GM21447 (cell line): ENCODE data around the gene OLFM2.
"Not testable (repeated sequence)": the region's sequence is repeated elsewhere in the genome, so short reads cannot be mapped to it uniquely, and the experiment has no call there.

Experiments
- ATAC-seq: cut with Tn5 transposase; IDR thresholded peaks from one replicate; pipeline ENCODE4 v1.9.1; 2021; ENCODE audit not compliant: unreplicated experiment

The OLFM2 gene

DNA sequence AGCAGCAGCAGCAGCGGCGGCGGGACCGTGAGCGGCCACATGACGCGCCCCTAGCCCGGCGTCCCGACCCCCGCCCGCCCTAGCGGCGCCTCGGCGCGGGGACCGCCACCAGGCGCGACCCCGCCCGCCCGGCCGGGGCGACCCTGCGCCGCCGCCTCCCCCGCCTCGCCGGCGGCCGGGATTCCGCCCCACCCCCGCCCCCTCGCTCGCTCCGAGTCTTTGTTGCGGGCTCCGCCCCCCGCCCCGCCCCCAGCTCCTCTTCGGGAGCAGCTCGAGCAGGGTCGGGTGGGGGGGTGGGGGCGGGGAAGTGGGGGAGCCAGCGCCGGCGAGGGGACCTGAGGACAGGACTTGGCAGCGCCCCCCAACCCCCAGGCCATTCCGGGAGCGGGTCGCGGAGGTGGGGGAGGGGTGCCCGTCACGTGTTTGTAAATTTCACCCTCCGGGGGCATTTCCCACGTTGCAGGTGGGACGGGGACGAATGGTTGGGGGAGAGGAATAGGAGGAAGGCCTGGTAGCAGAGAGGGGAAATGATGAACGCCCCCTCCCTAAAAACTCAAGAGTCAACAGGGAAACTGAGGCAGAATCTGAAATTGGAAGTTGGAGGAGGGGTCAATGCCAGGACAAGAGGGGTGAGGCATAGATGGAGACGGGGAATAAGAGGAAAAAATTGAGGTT lies at the start of gene OLFM2:
OLFM2 (minus strand) TSS at position 190 of the 675 bp plus-strand sequence; CDS start at position 41, 149 bp downstream.
- ATAC-seq, result no peak

DNA sequence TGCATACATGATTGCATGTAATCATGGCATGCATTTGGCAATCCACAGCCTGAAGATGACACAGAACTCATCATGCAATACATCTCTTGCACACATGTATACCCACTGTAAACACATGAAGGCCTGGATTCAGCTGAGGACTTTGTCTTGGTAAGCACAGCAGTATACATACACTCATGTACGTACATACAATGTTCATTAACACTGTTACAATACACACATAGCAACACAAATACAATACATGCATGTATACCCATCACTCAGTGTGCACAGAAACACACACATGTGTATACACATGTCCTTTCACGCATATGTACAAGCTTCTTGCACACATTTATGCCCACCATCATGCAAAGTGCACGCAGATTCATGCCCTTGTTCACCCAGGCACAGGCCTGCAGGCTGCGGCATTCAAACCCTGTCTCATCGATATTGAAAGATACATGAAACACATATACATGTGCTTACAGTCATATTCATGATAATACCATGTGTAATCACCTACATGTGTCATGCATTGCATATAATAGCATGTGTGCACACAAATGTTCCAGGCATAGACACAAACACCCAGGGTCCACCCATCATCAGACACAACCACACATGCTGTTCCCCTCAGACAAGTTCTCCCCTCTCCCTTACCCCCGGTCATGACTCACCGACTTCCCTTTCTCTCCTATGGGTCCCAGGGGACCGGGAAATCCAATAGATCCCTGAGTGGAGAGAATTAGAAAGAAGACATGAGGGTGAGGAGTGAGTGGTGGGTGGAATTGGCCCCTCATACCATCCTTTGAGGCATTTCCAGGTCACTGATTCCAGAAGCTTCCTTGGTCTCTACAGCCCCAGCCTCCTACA lies 45.3 kb upstream of the OLFM2 start:
- ATAC-seq, result no peak

DNA sequence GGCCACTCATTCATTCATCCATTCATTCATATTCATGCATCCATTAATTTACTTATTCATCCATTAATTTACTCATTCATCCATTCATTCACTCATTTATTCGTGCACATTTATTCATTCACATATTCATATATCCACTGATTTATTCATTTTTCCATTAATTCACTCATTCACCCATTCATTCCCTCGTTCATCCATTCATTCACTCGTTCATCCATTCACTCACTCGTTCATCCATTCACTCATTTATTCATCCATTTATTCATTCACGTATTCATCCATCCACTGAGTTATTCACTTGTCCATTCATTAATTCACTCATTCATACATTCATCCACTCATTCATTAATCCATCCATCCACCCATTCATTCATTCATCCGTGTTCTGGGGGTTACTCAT lies 35.8 kb upstream of the OLFM2 start:
- ATAC-seq, result no peak

DNA sequence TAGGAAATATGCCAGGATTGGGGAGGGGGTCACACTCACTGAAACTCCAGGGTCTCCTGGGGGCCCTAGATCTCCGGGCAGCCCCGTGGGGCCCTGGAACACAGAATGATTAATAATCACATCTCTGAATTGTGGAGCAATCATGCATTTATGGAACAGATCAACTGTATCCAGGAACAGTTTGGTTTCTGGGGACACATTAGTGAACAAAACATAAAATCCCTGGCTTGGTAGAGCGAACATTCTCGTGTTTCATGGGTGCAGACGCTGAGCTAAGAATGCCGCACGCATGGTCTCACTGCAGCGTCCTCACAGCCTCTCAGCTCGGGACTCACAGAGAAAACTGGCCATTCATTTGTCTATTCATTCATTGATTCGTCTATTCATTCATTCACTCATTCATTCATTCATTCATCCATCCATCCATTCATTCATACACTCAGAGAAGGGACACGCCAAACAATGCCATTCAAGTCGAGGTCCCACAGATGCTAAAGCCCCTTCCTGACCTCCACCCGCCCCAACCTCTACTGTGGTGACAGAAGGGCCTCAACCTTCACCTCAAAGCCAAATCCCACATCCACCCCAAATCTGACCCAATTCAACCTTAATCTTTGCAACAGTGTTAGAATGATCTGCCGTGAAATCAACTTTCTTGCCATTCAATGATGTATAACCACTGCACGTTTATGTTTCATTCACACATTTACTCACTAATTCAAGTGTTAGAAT lies 35.0 kb upstream of the OLFM2 start:
- no peak for ATAC-seq

DNA sequence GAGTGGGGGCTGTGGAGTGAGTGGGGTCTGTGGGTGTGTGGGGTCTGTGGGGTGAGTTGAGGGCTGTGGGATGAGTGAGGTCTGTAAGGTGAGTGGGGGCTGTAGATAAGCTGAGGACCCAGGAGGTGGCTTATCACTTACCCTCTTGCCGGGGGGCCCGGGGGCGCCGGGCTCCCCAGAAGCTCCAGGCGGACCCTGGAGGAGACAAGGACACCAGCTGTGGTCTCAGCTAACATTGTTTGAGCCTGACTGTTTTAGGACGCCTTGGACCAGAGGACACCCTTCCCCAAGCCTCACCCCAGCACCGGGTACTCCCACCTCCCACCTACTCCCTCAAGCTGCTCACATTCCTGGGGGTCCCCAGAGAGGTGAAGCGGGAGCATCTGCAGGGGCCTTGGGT lies 34.2 kb upstream of the OLFM2 start:
- ATAC-seq, result no peak

DNA sequence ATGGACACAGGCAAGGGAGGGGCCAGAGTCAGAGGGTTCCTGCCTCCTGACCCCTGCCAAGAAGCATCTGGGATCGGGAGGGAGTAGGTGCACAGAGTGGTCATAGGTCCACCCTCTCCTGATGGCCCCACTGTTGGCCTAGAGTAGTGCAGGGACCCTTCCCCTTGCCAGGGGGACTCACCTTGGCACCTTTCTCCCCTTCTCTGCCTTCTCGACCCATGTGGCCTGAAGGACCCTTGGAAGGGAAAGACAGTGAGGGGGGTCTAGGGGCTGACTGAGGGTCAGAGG lies 33.3 kb upstream of the OLFM2 start:
- ATAC-seq, result no peak

DNA sequence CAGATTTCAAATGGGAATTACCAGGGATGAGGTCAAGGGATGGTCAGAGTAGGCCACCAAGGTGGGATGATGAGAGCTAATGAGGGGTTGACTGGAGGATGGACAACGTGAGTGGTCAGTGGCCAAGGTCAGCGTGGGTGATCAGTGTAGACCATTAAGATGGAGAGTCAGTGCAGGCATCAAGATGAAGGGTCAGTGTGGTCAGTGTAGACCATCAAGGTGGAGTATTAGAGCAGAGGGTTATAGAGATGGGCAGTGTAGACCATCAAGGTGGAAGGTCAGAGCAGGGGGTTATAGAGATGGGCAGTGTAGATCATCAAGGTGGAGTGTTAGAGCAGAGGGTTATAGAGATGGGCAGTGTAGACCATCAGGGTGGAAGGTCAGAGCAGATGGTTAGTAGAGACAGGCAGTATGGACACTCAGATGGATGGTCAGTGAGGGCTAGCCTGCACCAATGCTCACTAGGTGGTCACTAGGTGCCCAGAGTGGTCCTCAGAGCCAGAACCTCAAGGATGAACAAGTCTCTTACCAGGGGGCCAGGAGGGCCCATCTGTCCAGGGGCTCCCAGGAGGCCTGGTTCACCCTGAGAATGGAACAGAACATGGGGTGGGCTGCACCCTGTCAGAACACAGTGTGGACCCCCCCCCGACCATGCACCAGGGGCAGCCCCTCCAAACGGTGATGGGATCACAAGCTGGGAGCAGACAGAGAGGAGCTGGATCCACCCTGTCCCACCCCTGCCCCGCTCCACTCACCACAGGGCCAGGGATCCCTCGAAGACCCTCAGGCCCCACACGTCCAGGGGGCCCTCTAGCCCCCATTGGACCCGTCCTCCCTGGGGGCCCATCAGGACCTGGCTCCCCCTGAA lies 32.7 kb upstream of the OLFM2 start:
- no peak for ATAC-seq

DNA sequence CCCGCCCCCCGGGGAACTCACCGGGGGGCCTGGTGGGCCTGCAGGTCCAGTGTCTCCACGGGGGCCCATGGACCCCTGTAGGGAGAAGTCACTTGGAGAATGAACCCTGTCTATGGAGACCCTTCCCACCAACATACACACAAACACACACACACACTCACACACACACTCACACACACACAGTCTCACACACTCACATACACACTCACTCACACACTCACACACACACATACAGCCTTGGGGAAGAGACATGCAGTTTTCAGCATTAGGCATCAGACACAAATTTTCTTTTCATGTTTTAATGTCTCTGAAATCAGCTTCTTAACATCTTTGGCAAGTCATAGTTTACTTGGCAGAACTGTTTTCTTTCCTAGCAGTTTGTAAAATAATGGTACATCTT lies 31.0 kb upstream of the OLFM2 start:
- no peak for ATAC-seq

DNA sequence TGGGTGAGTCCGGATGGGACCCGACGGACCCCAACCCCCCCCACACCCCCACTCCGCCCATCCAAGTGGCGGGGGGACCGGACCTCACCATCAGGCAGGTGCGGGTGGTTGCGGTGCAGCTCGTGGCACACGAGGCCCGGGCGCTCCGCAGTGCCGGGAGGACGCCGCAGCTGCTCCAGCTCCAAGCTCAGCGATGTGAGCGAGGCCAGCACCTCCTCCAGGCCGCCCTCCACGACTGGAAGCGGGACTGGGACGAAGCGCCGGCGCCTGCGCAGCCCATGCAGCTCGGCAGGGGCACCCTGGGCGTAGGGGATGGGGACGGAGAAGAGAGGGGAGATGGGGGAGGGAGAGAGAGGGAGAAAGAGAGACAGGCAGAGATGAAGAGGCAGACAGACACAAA lies 30.1 kb upstream of the OLFM2 start:
- no peak for ATAC-seq

DNA sequence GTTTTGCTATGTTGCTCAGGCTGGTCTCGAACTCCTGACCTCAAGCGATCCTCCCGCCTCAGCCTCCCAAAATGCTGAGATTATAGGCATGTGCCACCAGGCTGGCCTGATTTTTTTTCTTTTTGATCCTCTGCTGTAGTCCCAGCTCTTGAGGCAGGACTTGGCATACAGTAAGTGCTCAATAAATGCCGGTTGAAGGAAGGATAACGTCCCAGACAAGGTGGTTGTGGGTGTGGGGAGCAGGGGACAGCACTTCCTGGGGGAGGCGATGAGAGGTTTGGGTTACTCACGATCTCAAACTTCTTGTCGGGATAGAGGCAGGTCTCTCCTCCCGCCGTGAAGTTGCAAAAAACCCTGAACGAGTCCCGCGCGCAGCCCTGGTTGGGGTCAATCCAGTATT lies 29.7 kb upstream of the OLFM2 start:
- ATAC-seq, result no peak

DNA sequence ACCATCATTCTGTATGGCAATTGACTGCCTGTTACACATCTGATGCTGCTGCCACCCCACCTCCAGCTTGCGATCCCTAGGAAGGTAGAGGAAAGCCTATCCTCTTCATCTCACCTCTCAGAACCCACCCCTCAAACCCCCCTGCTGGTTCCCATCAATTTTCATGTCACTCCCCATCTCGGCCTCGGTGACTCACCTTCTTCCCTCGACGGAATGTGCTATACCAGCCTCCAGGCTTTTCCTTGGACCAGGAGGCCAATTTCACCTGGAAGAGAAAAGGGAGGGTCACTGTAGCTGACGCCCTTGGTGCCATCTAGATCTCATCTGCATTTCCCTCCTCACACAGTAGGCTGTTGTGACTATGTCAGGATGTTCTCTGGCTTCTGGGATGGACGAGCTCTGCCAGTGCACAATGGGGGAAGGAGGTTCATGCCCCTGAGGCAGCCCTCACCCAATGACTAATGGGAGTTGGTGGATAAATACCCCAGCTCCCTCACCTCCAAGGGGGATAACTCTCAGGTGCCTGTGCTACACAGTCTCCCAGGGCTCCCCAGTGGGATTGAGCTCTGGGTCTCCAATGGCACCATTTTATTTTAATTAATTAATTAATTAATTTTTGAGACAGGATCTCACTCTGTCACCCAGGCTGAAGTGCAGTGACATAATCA lies 26.4 kb upstream of the OLFM2 start:
- no peak for ATAC-seq

DNA sequence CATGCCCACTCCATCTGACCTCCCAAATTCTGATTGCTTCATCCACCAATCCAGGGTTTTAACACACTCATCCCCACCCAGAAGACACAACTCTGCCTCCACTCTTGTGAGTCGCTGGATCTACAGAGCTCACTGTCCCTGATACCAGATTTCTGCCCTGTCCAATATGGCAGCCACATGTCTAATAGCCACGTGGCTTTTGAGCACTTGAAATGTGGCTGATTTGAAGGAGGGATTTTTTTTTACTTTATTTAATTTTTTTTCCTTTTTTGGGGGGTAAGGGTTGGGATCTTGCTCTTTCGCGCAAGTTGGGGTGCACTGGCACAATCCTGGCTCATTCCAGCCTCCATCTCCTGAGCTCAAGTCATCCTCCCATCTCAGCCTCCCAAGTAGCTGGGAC lies 24.8 kb upstream of the OLFM2 start:
- no peak for ATAC-seq

DNA sequence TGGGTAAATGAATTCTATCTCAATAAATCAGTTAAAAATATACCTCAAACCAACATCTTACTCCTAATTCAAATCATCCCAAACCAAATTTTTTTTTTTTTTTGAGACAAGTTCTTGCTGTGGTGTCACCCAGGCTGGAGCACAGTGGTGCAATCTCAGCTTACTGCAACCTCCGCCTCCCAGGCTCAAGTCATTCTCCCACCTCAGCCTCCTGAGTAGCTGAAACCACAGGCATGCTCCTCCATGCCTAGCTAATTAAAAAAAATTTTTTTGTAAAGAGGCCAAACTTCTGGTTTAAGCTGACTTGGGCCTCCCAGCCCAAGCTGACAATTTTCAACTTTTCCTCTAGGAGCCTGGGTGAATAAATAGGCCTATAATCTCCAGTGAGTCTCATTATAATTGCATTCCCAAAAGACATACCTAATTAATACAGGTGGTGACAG lies 22.1 kb upstream of the OLFM2 start:
- no peak for ATAC-seq

DNA sequence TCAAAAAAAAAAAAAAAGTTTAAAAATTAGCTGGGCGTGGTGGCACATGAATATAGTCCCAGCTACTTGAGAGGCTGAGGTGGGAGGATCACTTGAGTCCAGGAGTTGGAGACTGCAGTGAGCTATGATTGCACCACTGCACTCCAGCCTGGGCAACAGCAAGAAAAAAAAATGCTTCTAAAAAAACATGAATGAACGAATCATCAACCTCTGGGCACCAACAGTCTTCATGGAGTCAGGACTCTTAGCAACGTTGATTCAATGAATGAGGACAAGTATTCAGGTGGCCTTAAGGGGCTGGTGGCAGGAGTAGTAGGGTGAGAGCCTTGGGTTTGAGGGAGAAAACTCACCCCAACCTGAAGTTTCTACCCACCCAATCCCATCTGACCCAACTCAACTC lies 20.6 kb upstream of the OLFM2 start:
- no peak for ATAC-seq

DNA sequence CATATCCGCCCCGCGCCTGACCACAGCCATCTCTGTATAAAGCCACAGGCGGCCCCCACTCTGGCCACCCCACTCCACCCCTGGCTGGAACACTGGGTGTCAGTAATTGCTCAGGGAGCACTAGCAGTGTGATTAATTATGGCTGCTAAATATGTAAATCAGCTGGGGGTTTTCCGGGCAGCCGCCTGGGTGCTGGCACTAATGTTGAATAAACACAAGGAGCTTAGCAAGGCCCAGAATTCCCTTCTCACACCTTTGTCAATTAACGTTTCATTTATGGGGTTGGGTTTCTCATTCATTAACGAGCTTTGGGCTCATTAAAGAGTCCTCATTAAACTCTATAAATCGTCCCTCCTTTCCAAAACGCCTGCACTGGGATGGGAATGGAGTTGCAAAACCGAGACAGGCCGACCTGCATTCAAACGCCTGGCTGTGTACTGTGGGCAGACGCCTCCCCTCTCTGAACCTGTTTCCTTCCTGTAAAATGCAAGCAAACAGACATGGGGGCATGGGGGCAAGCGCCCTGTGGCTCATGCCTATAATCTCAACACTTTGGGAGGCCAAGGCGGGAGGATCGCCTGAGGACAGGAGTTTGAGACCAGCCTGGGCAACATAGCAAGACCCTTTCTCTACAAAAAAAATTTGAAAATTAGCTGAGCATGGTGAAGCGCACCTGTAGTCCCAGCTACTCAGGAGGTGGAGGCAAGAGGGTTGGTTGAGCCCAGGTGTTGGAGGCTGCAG lies 17.7 kb upstream of the OLFM2 start:
- ATAC-seq, result no peak

DNA sequence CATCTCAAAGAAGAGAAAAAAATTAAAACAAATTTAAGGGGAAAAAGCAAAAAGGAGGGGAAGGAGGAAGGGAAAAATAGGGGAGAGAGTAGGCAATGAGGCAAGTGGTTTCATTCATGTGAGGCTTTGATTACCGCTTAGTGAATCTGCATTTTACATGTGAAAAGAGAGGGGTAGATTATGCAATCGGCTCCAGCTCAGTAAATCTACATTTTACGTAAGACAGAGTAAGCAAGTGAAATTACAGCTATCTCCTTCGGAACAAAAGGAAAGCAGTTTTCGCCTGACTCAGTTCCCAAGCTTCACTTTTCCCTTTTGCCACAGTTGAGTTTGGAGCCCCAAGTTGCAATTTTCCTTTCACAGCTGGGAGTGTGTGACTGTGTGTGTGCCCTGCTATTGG lies 16.0 kb upstream of the OLFM2 start:
- no peak for ATAC-seq

DNA sequence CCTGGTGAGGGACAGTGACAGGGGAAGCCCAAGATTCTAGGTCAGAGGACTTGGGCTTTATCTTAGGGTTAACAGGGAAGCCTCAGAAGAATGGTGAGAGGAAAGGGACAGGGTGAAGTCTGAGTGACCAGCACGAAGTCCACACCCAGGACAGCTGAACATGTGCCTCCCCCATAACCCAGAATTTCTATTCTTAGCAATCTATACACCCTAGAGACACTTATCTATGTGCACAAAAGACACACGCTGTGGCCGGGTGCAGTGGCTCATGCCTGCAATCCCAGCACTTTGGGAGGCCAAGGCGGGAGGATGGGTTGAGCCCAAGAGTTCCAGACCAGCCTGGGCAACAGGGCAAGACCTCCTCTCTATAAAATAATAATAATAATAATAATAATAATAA lies 11.1 kb upstream of the OLFM2 start:
- no peak for ATAC-seq

DNA sequence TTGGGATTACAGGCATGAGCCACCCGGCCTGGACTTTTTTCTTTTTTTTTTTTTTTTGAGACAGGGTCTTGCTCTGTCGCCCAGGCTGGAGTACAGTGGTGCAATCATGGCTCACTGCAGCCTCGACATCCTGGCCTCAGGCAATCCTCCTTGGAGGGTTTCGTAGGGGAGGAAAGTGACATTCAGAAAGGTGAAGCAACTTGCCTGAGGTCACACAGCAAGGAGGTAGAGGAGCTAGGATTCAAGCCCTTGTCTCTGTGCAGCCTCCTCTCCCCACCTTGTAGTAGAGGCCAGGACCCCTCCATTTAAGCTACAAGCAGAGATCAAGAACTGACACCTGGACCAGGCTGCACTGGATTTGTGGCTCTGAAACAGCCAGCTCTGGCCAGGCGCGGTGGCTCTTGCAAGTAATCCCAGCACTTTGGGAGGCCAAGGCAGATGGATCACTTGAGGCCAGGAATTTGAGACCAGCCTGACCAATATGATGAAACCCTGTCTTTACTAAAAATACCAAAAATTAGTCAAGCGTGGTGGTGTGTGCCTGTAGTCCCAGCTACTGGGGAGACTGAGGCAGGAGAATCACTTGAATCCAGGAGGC lies 10.3 kb upstream of the OLFM2 start:
- not testable (repeated sequence) for ATAC-seq

DNA sequence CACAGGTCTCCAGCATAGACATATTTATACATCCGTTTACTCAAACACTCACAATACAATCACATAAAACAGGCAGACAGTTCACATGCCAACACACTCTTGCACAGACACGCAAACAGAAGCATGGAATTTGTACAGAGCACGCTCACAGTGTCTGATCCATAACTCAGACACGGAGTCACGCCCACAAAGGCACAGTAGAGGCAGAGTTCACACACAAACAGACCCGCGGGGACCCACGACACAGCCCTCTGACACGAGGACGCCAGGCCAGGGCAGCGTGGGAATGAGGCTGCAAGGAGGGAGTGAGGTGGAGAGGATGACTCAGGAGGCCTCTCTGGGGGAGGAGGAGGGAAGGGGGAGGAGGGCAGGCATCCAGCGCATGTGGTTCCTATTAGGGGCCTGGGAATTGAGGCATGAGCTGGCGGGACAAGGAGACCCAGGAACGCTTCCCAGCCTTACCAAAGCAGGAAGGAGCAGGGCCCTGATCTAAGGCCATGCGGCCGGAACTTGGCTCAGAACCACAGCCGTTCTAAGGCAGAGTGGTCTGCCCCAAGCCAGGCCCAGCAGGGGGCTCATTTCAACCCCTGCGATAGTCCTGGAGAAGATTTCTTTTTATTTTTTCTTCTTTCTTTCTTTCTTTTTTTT lies 9.1 kb upstream of the OLFM2 start:
- no peak for ATAC-seq
